ENCODE data around the gene CNOT8. TPM values are rescaled to one million over a fixed set of nuclear protein-coding genes. Genes with fewer than 3 reads are reported as not detected.
"Not testable (repeated sequence)": the region's sequence is repeated elsewhere in the genome, so short reads cannot be mapped to it uniquely, and the experiment has no call there.

The CNOT8 gene
- total RNA-seq, 4 donors from 2014 or later, result 47.8 to 92.9 (median 65.4) TPM

- intact Hi-C loops (cut with DNase I; ENCODE audit: low total_unique reads), result no loop called here
- 78 to 81% methylated on average over 7 of the region's 7 CpGs for WGBS, 2 donors
- H3K4me3 ChIP-seq (ENCODE audit: low read depth, poor library complexity, severe bottlenecking), result no peak overlapping the region
- TF ChIP-seq CTCF (IDR thresholded peaks at IDR 0.05) (no peak), POLR2A (IDR thresholded peaks at IDR 0.05) (no peak)
- DNase-seq (ENCODE audit: low spot score in 2 of 2), result no peak
Measured at GRCh38 chr5:154819546-154819945, 38.9 kb upstream of the CNOT8 start.

DNA sequence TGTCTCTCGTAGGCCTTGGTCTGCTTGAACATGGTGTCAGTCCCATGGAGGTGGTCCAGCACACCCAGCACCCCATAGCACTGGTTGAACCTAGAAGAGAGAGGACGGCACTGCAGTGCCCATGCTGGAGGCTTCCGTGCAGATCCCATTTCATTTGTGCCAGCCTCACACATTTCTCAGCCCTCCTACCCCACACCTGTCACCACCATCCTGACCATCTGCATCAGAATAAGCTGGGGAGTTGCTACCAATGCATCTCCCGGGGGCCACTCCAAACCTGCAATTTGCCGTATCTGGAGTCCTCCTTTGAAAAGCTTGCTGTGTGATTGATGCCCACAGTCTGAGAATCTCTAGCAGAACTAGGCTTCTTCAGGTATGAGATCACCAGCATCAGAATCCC lies 38.0 kb upstream of the CNOT8 start:
- intact Hi-C loops (cut with DNase I; ENCODE audit: low total_unique reads), result no loop called here
- DNase-seq (ENCODE audit: low spot score in 2 of 2), result no peak
- WGBS, 2 donors, result 89 to 98% methylated on average over 5 of the region's 5 CpGs
- no peak overlapping the region for H3K4me3 ChIP-seq (ENCODE audit: low read depth, poor library complexity, severe bottlenecking)
- no peak for TF ChIP-seq CTCF (IDR thresholded peaks at IDR 0.05)
- no peak for TF ChIP-seq POLR2A (IDR thresholded peaks at IDR 0.05)

DNA sequence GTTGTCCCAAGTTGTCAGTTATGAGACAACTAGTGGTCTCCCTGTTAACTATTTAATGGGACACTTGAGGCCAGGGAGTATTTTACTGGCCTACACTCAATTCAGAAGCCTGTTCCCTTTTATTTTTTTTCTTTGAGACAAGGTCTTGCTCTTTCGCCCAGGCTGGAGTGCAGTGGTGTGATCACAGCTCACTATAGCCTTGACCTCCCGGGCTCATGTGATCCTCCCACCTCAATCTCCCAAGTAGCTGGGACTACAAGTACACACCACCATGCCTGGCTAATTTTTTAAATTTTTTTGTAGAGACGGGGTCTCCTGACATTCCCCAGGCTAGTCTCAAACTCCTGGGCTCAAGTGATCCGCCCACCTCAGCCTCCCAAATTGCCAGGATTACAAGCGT lies 35.5 kb upstream of the CNOT8 start:
- intact Hi-C loops (cut with DNase I; ENCODE audit: low total_unique reads); DNase-seq (ENCODE audit: low spot score in 2 of 2); H3K4me3 ChIP-seq (ENCODE audit: low read depth, poor library complexity, severe bottlenecking): not testable (repeated sequence)
- WGBS, 2 donors, result 73 to 82% methylated on average over 5 of the region's 5 CpGs

GRCh38 chr5:154823605-154824004 lies 34.8 kb upstream of the CNOT8 start:
- 69 to 76% methylated on average over 4 of the region's 4 CpGs for WGBS, 2 donors
- H3K4me3 ChIP-seq (ENCODE audit: low read depth, poor library complexity, severe bottlenecking), result no peak overlapping the region
- intact Hi-C loops (cut with DNase I; ENCODE audit: low total_unique reads), result no loop called here
- DNase-seq (ENCODE audit: low spot score in 2 of 2), result no peak
- TF ChIP-seq POLR2A (IDR thresholded peaks at IDR 0.05) (no peak), CTCF (IDR thresholded peaks at IDR 0.05) (no peak)

DNA sequence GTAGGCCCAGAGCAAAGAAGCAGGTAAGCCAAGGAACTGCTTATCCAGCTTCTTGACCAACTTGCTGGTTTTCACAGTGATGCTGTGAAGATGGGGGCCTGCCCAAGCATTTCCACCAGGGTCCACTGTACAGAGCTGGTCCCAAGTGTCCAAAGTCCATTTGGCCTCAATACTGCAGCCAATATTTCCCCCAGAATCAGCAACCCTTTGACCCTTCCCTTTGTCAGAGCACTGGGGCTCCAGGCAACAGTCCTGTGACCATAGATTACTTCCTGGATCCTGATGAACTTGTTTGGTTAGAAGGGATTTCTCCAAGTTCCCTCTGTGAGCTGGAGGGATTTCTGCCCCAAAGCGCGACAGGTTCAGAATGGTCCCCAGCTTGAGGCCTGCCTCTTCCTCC lies 34.4 kb upstream of the CNOT8 start:
- no peak for TF ChIP-seq CTCF (IDR thresholded peaks at IDR 0.05)
- TF ChIP-seq POLR2A (IDR thresholded peaks at IDR 0.05), result no peak
- WGBS, 2 donors, result 96 to 100% methylated on average over 2 of the region's 2 CpGs
- no peak for DNase-seq (ENCODE audit: low spot score in 2 of 2)
- no peak overlapping the region for H3K4me3 ChIP-seq (ENCODE audit: low read depth, poor library complexity, severe bottlenecking)
- intact Hi-C loops (cut with DNase I; ENCODE audit: low total_unique reads), result no loop called here

GRCh38 chr5:154829181-154829588 lies 29.2 kb upstream of the CNOT8 start:
- no peak for TF ChIP-seq POLR2A (IDR thresholded peaks at IDR 0.05)
- no peak for TF ChIP-seq CTCF (IDR thresholded peaks at IDR 0.05)
- WGBS, 2 donors, result 66 to 79% methylated on average over 2 of the region's 2 CpGs
- H3K4me3 ChIP-seq (ENCODE audit: low read depth, poor library complexity, severe bottlenecking), result no peak overlapping the region
- no peak for DNase-seq (ENCODE audit: low spot score in 2 of 2)
- intact Hi-C loops (cut with DNase I; ENCODE audit: low total_unique reads), result no loop called here

Data from lower leg skin (tissue), 4 donors.